GM19372 (cell line): ENCODE data around the gene HEATR1.
"Not testable (repeated sequence)": the region's sequence is repeated elsewhere in the genome, so short reads cannot be mapped to it uniquely, and the experiment has no call there.

Experiments
- ATAC-seq: cut with Tn5 transposase; IDR thresholded peaks from one replicate; pipeline ENCODE4 v1.9.1; 2021; ENCODE audit warnings: mild to moderate bottlenecking, low read depth, moderate library complexity; ENCODE audit not compliant: unreplicated experiment

The HEATR1 gene

GRCh38 chr1:236589531-236589930, 14.8 kb downstream of the HEATR1 start:
- no peak for ATAC-seq

- ATAC-seq, result no peak
Observed at GRCh38 chr1:236581528-236581927, 22.8 kb downstream of the HEATR1 start.

- ATAC-seq, result not testable (repeated sequence)
Observed at GRCh38 chr1:236580404-236580803, 23.9 kb downstream of the HEATR1 start.

- ATAC-seq, result no peak
Observed at GRCh38 chr1:236578661-236579060, 25.7 kb downstream of the HEATR1 start.

- not testable (repeated sequence) for ATAC-seq
Observed at GRCh38 chr1:236577041-236577440, 27.3 kb downstream of the HEATR1 start.

- no peak for ATAC-seq
Observed at GRCh38 chr1:236576004-236576403, 28.3 kb downstream of the HEATR1 start.

- ATAC-seq, result no peak
Observed at GRCh38 chr1:236575523-236575922, 28.8 kb downstream of the HEATR1 start.

GRCh38 chr1:236568285-236568894, 35.9 kb downstream of the HEATR1 start:
- no peak for ATAC-seq

- ATAC-seq, result no peak
Observed at GRCh38 chr1:236565530-236565929, 38.8 kb downstream of the HEATR1 start.

GRCh38 chr1:236561976-236562375, 42.3 kb downstream of the HEATR1 start:
- ATAC-seq, result no peak

GRCh38 chr1:236560213-236560771, 44.0 kb downstream of the HEATR1 start:
- ATAC-seq, result no peak

- ATAC-seq, result no peak
Observed at GRCh38 chr1:236558846-236559245, 45.5 kb downstream of the HEATR1 start.

GRCh38 chr1:236558081-236558480, 46.2 kb downstream of the HEATR1 start:
- ATAC-seq, result no peak

GRCh38 chr1:236556606-236557005, 47.7 kb downstream of the HEATR1 start:
- ATAC-seq, result no peak

- ATAC-seq, result no peak
Observed at GRCh38 chr1:236553370-236553769, 50.9 kb downstream of the HEATR1 start.

- no peak for ATAC-seq
Observed at GRCh38 chr1:236552901-236553300, 51.4 kb downstream of the HEATR1 start.

GRCh38 chr1:236552096-236552495, 52.2 kb downstream of the HEATR1 start:
- ATAC-seq, result no peak

GRCh38 chr1:236550961-236551851, 53.1 kb downstream of the HEATR1 start:
- no peak for ATAC-seq

GRCh38 chr1:236548452-236548851, 55.9 kb downstream of the HEATR1 start:
- no peak for ATAC-seq

- ATAC-seq, result no peak
Observed at GRCh38 chr1:236545621-236546169, 58.6 kb downstream of the HEATR1 start.

- ATAC-seq, result no peak
Observed at GRCh38 chr1:236543065-236543669, 61.1 kb downstream of the HEATR1 start.
